Measurements from ENCODE around the gene NTSR1.

DNA sequence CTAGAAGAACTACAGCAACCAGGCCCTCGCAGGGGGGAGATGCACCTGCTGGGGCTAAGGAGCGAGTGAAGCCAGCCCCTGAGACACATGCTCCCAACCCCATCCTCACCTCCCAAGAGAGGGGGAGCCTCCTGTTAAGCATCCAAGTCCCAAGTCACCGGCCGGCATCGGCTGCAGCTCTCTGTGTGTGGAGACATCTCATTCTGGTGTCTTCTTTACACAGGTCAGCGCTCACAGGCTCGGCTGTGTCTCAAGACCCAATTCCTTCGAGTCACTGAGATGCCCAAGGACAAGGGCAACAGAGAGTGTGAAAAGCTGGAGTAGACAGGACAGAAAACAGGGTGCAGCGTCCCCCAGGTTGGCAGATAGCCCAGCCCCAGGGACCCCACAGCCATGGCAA lies 66.6 kb downstream of the NTSR1 start:
- TF ChIP-seq, protein P1, sequence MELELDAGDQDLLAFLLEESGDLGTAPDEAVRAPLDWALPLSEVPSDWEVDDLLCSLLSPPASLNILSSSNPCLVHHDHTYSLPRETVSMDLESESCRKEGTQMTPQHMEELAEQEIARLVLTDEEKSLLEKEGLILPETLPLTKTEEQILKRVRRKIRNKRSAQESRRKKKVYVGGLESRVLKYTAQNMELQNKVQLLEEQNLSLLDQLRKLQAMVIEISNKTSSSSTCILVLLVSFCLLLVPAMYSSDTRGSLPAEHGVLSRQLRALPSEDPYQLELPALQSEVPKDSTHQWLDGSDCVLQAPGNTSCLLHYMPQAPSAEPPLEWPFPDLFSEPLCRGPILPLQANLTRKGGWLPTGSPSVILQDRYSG (CRISPR knock-in tag; IDR thresholded peaks at IDR 0.05), result no peak
- TF ChIP-seq POLR2A (IDR thresholded peaks at IDR 0.05; ENCODE audit: insufficient read depth in 1 of 2, low read depth in 2 of 2, low read length in 2 of 2), result no peak
